ENCODE measurements around the gene OR56A4.

OR56A4 gene

DNA sequence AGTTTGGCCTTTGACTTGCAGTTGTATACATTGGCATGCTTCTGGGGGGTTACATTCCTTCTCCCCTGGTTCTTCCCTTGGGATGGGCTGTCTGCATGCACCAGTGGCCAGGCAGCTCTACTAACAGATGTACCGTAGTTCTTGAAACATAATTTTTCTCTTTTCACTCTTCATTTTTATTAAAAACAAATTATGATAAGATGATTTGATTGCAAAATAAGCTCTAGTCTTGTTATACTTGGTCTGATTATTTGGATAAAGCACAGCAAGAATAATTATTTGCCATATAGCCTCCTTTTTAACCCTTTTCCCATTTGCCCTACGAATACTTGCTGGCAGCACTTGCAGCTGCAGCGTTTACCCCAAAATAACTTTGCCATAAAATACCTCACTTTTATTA is 51.2 kb downstream of the OR56A4 start:
- no peak for DNase-seq
